WTC11 (cell line): ENCODE data around the gene MBD3L4.
"Not testable (repeated sequence)": the region's sequence is repeated elsewhere in the genome, so short reads cannot be mapped to it uniquely, and the experiment has no call there.

Experiments used
- ATF1 ChIP-seq: sonication (generic); formaldehyde crosslinking; IDR thresholded peaks from 2 replicates; pipeline ENCODE4 v1.8.1; 2023; ENCODE audit warnings: mild to moderate bottlenecking, moderate library complexity, missing genetic modification reagents
- CREB1 ChIP-seq: sonication (generic); formaldehyde crosslinking; IDR thresholded peaks from 2 replicates; pipeline ENCODE4 v1.8.0; 2023; ENCODE audit warnings: mild to moderate bottlenecking, missing genetic modification reagents
- CREM ChIP-seq: sonication (generic); formaldehyde crosslinking; IDR thresholded peaks from 2 replicates; pipeline ENCODE4 v1.8.1; 2022; ENCODE audit warnings: mild to moderate bottlenecking, missing genetic modification reagents, moderate library complexity
- CTCF ChIP-seq: fragments of 200-600 bp; IDR thresholded peaks from 2 replicates; pipeline ENCODE4 v1.8.0; 2022; ENCODE audit warnings: antibody characterized with exemption
- E2F5 ChIP-seq: sonication (generic); formaldehyde crosslinking; IDR thresholded peaks from 2 replicates; pipeline ENCODE4 v1.8.1; 2022; ENCODE audit warnings: mild to moderate bottlenecking, moderate library complexity, missing genetic modification reagents
- ELF4 ChIP-seq: sonication (generic); formaldehyde crosslinking; IDR thresholded peaks from 2 replicates; pipeline ENCODE4 v1.8.1; 2022; ENCODE audit warnings: low read depth, mild to moderate bottlenecking, moderate library complexity, missing genetic modification reagents
- GABPB1 ChIP-seq: sonication (generic); formaldehyde crosslinking; IDR thresholded peaks from 2 replicates; pipeline ENCODE4 v1.8.1; 2023; ENCODE audit warnings: mild to moderate bottlenecking, missing genetic modification reagents
- GTF2I ChIP-seq: fragments of 250-450 bp; sonication (Bioruptor Pico); conservative IDR thresholded peaks from 2 replicates; pipeline ENCODE4 v1.4.0; 2021; ENCODE audit warnings: mild to moderate bottlenecking
- MLX ChIP-seq: sonication (generic); formaldehyde crosslinking; IDR thresholded peaks from 2 replicates; pipeline ENCODE4 v1.8.1; 2023; ENCODE audit warnings: mild to moderate bottlenecking, missing genetic modification reagents, moderate library complexity
- RELA ChIP-seq: sonication (generic); formaldehyde crosslinking; IDR thresholded peaks from 2 replicates; pipeline ENCODE4 v1.8.1; 2022; ENCODE audit warnings: missing genetic modification reagents, mild to moderate bottlenecking, borderline replicate concordance
- SOX15 ChIP-seq: fragments of 250-450 bp; sonication (Bioruptor Pico); IDR thresholded peaks from 2 replicates; pipeline ENCODE4 v1.9.0; 2021; ENCODE audit warnings: mild to moderate bottlenecking
- SP1 ChIP-seq: sonication (generic); formaldehyde crosslinking; conservative IDR thresholded peaks from 2 replicates; pipeline ENCODE4 v1.8.1; 2022; ENCODE audit warnings: missing genetic modification reagents
- ZNF671 ChIP-seq: fragments of 250-450 bp; sonication (Bioruptor Pico); IDR thresholded peaks from 2 replicates; pipeline ENCODE4 v1.8.0; 2021; ENCODE audit warnings: mild to moderate bottlenecking
- TF ChIP-seq, protein P1 (sequence below): sonication (generic); formaldehyde crosslinking; IDR thresholded peaks from 2 replicates; pipeline ENCODE4 v1.8.1; 2022; ENCODE audit warnings: mild to moderate bottlenecking, missing genetic modification reagents, moderate library complexity, borderline replicate concordance

DNA sequence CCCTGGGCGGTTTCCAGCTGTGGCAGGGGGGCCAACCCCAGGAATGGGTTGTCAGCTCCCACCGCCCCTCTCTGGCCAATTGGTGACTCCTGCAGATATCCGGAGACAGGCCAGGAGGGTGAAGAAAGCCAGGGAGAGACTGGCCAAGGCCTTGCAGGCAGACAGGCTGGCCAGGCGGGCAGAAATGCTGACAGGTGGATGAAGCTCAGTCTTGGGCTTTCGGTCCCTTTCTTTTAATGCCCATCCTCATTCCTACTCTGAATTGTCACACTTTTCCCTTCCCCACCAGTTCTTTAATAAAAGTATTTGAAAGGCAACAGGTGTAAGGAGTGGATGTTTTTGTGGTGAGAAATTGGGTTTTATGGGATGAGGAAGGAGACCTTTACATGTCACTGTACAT lies 11.4 kb upstream of the MBD3L4 start:
- TF ChIP-seq SP1 (CRISPR knock-in tag); GTF2I (CRISPR knock-in tag); RELA (CRISPR knock-in tag); SOX15 (CRISPR knock-in tag); E2F5; CREB1; CTCF; CREM (CRISPR knock-in tag); ZNF671; ELF4 (CRISPR knock-in tag); MLX (CRISPR knock-in tag); ATF1; GABPB1 (CRISPR knock-in tag): not testable (repeated sequence)
- TF ChIP-seq, protein P1, sequence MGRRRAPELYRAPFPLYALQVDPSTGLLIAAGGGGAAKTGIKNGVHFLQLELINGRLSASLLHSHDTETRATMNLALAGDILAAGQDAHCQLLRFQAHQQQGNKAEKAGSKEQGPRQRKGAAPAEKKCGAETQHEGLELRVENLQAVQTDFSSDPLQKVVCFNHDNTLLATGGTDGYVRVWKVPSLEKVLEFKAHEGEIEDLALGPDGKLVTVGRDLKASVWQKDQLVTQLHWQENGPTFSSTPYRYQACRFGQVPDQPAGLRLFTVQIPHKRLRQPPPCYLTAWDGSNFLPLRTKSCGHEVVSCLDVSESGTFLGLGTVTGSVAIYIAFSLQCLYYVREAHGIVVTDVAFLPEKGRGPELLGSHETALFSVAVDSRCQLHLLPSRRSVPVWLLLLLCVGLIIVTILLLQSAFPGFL (CRISPR knock-in tag) = not testable (repeated sequence)
